Fibroblast of skin of right quadriceps (primary cell): ENCODE results near the gene ULK4.
A peak's percentile ranks its signal among the peaks of the same experiment; 100 is the strongest.

Source experiments
- DNase-seq: peaks from one replicate; pipeline ENCODE4 v3.0.0-alpha.2; 2013

The ULK4 gene

GRCh38 chr3:41629072-41629471 is 332.8 kb downstream of the ULK4 start:
- no peak for DNase-seq

- DNase-seq = no peak
These were observed 334.3 kb downstream of the ULK4 start for GRCh38 chr3:41627477-41628087.

- no peak for DNase-seq
These were observed 349.1 kb downstream of the ULK4 start for GRCh38 chr3:41612853-41613252.

- DNase-seq = no peak
These were observed 350.9 kb downstream of the ULK4 start for GRCh38 chr3:41611008-41611407.

- no peak for DNase-seq
These were observed 353.6 kb downstream of the ULK4 start for GRCh38 chr3:41608347-41608746.

GRCh38 chr3:41603807-41604206 is 358.1 kb downstream of the ULK4 start:
- DNase-seq = no peak

GRCh38 chr3:41602121-41602520 is 359.8 kb downstream of the ULK4 start:
- DNase-seq = no peak

- DNase-seq = no peak
These were observed 360.4 kb downstream of the ULK4 start for GRCh38 chr3:41601404-41601987.

- peak; percentile 50 for DNase-seq
These were observed 361.3 kb downstream of the ULK4 start for GRCh38 chr3:41600616-41601015.

GRCh38 chr3:41599127-41599484 is 362.8 kb downstream of the ULK4 start:
- no peak for DNase-seq

GRCh38 chr3:41598402-41599126 is 363.3 kb downstream of the ULK4 start:
- DNase-seq = peak; percentile 86

GRCh38 chr3:41593774-41594173 is 368.1 kb downstream of the ULK4 start:
- DNase-seq = no peak

- no peak for DNase-seq
These were observed 369.0 kb downstream of the ULK4 start for GRCh38 chr3:41592753-41593510.

GRCh38 chr3:41583014-41583413 is 378.9 kb downstream of the ULK4 start:
- DNase-seq = no peak

GRCh38 chr3:41581700-41582099 is 380.2 kb downstream of the ULK4 start:
- DNase-seq = no peak

GRCh38 chr3:41580274-41580959 is 381.5 kb downstream of the ULK4 start:
- peak; percentile 70 for DNase-seq

GRCh38 chr3:41579861-41580260 is 382.0 kb downstream of the ULK4 start:
- no peak for DNase-seq

- DNase-seq = no peak
These were observed 383.1 kb downstream of the ULK4 start for GRCh38 chr3:41578798-41579197.

- no peak for DNase-seq
These were observed 386.2 kb downstream of the ULK4 start for GRCh38 chr3:41575724-41576123.

- DNase-seq = no peak
These were observed 387.0 kb downstream of the ULK4 start for GRCh38 chr3:41574900-41575299.

- DNase-seq = no peak
These were observed 388.3 kb downstream of the ULK4 start for GRCh38 chr3:41573591-41573990.

- no peak for DNase-seq
These were observed 389.8 kb downstream of the ULK4 start for GRCh38 chr3:41572092-41572491.
